Pulmonary artery endothelial cell (primary cell): ENCODE measurements around the gene STAT2. TPM values are rescaled to one million over a fixed set of nuclear protein-coding genes. Genes with fewer than 3 reads are reported as not detected.
A peak's percentile ranks its signal among the peaks of the same experiment; 100 is the strongest.
"Not testable (repeated sequence)": the region's sequence is repeated elsewhere in the genome, so short reads cannot be mapped to it uniquely, and the experiment has no call there.

ENCODE experiments used
- DNase-seq: peaks from one replicate; pipeline ENCODE4 v3.0.0-alpha.2; 2011; ENCODE audit warnings: low read depth, low spot score
- total RNA-seq: library from RNA; depleted of rRNA; stranded (reverse); fragments of >200 nt; gene quantifications from 2 replicates; pipeline ENCODE4 v1.2.3, GENCODE V29; 2014

The STAT2 gene
- 54.6 and 87.9 TPM in 2 replicates for total RNA-seq

GRCh38 chr12:56359851-56360767 lies at the start of gene STAT2:
Gene STAT2 (minus strand): TSS chr12:56360107. CDS start chr12:56356571, 3,536 bp downstream.
- DNase-seq: peak; percentile 99

- DNase-seq: no peak
Measured at GRCh38 chr12:56408799-56409417, 49.0 kb upstream of the STAT2 start.

GRCh38 chr12:56404227-56404626 lies 44.3 kb upstream of the STAT2 start:
- DNase-seq: not testable (repeated sequence)

GRCh38 chr12:56401612-56402011 lies 41.7 kb upstream of the STAT2 start:
- DNase-seq: not testable (repeated sequence)

GRCh38 chr12:56401125-56401524 lies 41.2 kb upstream of the STAT2 start:
- DNase-seq: not testable (repeated sequence)

- DNase-seq: not testable (repeated sequence)
Measured at GRCh38 chr12:56399466-56399865, 39.6 kb upstream of the STAT2 start.

GRCh38 chr12:56398324-56398723 lies 38.4 kb upstream of the STAT2 start:
- no peak for DNase-seq

- no peak for DNase-seq
Measured at GRCh38 chr12:56392331-56392730, 32.4 kb upstream of the STAT2 start.

- no peak for DNase-seq
Measured at GRCh38 chr12:56391721-56392120, 31.8 kb upstream of the STAT2 start.

- no peak for DNase-seq
Measured at GRCh38 chr12:56389412-56389811, 29.5 kb upstream of the STAT2 start.

GRCh38 chr12:56387152-56387736 lies 27.3 kb upstream of the STAT2 start:
- no peak for DNase-seq

GRCh38 chr12:56385873-56386272 lies 26.0 kb upstream of the STAT2 start:
- no peak for DNase-seq

- DNase-seq: no peak
Measured at GRCh38 chr12:56382611-56383010, 22.7 kb upstream of the STAT2 start.

- DNase-seq: no peak
Measured at GRCh38 chr12:56377989-56378316, 18.0 kb upstream of the STAT2 start.

GRCh38 chr12:56377310-56377988 lies 17.5 kb upstream of the STAT2 start:
- no peak for DNase-seq

GRCh38 chr12:56375598-56376434 lies 15.9 kb upstream of the STAT2 start:
- no peak for DNase-seq

- no peak for DNase-seq
Measured at GRCh38 chr12:56374726-56375597, 15.1 kb upstream of the STAT2 start.

- DNase-seq: no peak
Measured at GRCh38 chr12:56373515-56373914, 13.6 kb upstream of the STAT2 start.

- no peak for DNase-seq
Measured at GRCh38 chr12:56366948-56367347, 7.0 kb upstream of the STAT2 start.
